Stimulated activated CD4-positive, alpha-beta T cell treated with anti-CD3 and anti-CD28 coated beads, Interleukin-4, amount 100 ng/mL, for 48 hours (primary cell): Measurements from ENCODE around the gene NINL.
"Not testable (repeated sequence)": the region's sequence is repeated elsewhere in the genome, so short reads cannot be mapped to it uniquely, and the experiment has no call there.

ENCODE experiments used
- DNase-seq, 2 donors: peaks; one replicate each; pipeline ENCODE4 v3.0.0-alpha.2; 2020; ENCODE audit warnings: low read depth in 2 of 2

The NINL gene

GRCh38 chr20:25552977-25553376 is 32.4 kb downstream of the NINL start:
- DNase-seq: no peak

GRCh38 chr20:25551413-25552215 is 33.7 kb downstream of the NINL start:
- DNase-seq: no peak

- DNase-seq: not testable (repeated sequence)
These were observed 34.5 kb downstream of the NINL start for GRCh38 chr20:25550645-25551337.

- DNase-seq: no peak
These were observed 35.4 kb downstream of the NINL start for GRCh38 chr20:25549843-25550477.

GRCh38 chr20:25549172-25549773 is 36.1 kb downstream of the NINL start:
- no peak for DNase-seq

- no peak for DNase-seq
These were observed 36.7 kb downstream of the NINL start for GRCh38 chr20:25548613-25549086.

GRCh38 chr20:25547999-25548398 is 37.3 kb downstream of the NINL start:
- DNase-seq: no peak

- no peak for DNase-seq
These were observed 38.3 kb downstream of the NINL start for GRCh38 chr20:25547063-25547462.

- DNase-seq: no peak
These were observed 39.3 kb downstream of the NINL start for GRCh38 chr20:25546048-25546447.

GRCh38 chr20:25545171-25545570 is 40.2 kb downstream of the NINL start:
- no peak for DNase-seq

- no peak for DNase-seq
These were observed 40.6 kb downstream of the NINL start for GRCh38 chr20:25544734-25545133.

GRCh38 chr20:25544311-25544710 is 41.0 kb downstream of the NINL start:
- no peak for DNase-seq

GRCh38 chr20:25543068-25543467 is 42.3 kb downstream of the NINL start:
- no peak for DNase-seq

- DNase-seq: no peak
These were observed 43.7 kb downstream of the NINL start for GRCh38 chr20:25541676-25542075.

GRCh38 chr20:25539742-25540672 is 45.3 kb downstream of the NINL start:
- no peak for DNase-seq

- no peak for DNase-seq
These were observed 46.3 kb downstream of the NINL start for GRCh38 chr20:25538838-25539665.

- no peak for DNase-seq
These were observed 47.4 kb downstream of the NINL start for GRCh38 chr20:25537890-25538289.

GRCh38 chr20:25535762-25536161 is 49.6 kb downstream of the NINL start:
- no peak for DNase-seq

- no peak for DNase-seq
These were observed 50.5 kb downstream of the NINL start for GRCh38 chr20:25534845-25535244.
